ENCODE measurements around the gene BPI.

GRCh38 chr20:38277285-38277684, 26.7 kb upstream of the BPI start:
- no peak for TF ChIP-seq CTCF (IDR thresholded peaks at IDR 0.05)
- TF ChIP-seq POLR2A (IDR thresholded peaks at IDR 0.05), result no peak
